SU-DHL-6 (cell line): ENCODE data around the gene TESMIN.

Experiments
- CTCF ChIP-seq: fragments of 200-600 bp; sonication (generic); IDR thresholded peaks from one replicate; pipeline ENCODE4 v1.5.1; 2017; ENCODE audit warnings: antibody characterized with exemption, mild to moderate bottlenecking, low read length, moderate library complexity; ENCODE audit not compliant: insufficient read depth, poor library complexity, severe bottlenecking
- EZH2phosphoT487 ChIP-seq: fragments of 200-600 bp; sonication (generic), shearing (Covaris generic); conservative IDR thresholded peaks from 2 replicates; pipeline ENCODE4 v1.6.1; 2018; ENCODE audit warnings: mild to moderate bottlenecking, antibody characterized with exemption, low read length, moderate library complexity, mixed read lengths

DNA sequence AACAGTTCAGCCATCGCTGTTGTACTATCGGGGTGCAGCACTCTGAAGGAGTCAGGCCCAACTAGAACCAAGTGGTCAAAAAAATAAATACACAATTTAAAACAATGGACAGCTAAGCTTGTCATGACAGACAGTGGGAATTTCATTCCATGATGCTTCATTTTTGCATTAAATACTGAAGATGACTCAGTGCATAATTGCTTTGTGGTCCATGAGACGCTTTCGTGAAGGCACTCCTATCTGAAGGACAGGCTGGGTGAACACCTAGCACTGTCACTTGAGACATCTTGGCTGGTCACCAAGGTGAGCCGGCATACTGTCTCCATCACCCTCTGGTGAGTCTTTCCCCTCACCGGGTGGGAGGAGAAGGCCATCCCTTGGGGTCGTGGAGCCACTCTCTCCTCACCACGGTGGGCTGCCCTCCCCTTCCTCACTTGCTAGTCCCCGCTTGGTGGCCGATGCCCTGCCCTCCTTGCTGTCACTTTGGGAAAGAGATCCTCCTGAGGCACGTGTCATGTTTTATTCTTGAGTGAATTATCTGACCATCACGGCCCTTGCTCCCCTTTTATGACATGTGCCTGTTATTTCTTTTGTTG is 4.9 kb upstream of the TESMIN start:
- TF ChIP-seq CTCF (no peak), EZH2phosphoT487 (no peak)
